ENCODE measurements around the gene WDR93.

Gene WDR93

DNA sequence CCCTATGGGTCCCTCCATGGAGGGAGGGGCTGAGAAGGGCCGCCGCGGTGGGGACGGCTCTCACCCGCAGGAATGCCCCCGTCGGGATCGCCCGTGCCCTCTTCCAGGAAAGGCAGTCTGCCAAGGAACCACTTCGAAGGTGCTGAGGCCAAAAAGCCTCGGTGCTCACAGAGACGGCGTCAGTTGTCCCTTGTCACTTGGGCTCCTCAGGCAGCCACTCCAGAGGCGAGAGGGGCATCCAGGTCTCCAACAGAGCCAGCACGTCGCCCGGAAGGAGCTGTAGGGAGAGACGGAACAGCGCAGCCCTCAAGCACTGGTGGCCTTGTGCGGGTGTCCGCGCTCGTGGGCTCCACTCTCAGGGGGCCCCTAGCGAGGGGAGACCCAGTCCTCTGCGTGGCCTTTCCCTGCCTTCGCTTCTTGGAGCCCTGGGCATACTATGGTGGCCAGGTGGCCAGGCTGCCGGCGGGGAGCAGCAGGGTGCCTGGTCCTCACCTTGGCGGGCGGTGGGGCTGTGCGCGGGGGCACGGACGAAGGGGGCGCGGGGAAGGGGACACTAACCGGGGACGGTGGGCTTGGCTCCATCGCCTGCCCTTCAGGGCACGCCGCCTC, 59.4 kb downstream of the WDR93 start:
- peak in 1 of 5 experiments; percentile 14 for DNase-seq

DNA sequence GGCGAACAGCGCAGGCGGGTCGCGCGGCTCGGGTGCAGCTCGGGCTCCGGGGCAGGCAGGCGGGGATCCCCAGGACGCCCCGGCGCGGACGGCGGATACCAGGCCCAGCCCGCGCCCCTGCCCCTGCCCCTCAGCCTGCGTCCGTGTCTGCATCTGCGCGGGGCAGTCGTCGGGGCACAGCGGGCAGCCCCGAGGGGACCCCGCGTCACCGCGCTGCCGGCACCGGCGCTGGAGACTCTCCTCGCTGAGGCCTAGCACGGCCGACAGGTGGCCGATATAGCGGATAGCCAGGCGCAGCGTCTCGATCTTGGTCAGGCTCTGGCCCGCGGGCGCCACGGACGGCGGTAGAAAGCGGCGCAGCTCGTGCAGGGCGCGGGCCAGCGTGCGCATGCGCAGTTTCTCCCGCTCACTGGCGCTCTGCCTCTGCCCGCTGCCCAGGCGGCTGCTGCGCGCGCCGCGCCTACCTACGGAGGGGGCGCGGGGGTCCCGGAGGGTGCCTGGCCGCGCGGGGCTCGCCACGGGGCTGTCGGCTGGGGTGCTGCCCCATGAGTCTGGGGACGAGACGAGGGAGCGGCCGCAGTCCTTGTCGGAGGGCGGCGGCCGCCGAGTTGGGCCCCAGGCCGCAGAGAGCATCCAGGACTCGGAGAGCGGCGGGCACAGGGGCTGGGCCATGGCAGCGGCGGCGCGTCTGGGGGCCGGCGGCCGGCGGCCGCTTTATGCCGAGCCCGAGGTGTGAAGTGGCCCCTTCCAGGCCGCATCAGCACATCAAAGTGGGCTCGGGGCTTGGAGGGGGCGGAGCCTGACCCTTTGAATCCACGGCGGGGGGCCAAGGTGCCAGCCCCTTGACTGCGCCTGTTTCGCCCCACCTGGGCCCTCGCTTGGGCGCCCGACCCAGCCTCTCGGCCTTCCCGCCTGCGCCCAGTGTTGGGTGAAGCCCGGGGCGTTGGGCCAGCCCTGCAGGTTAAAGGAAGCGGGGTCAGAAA, 60.2 kb downstream of the WDR93 start, which contains the start of gene MESP1:
TSS of gene MESP1 (minus strand) at position 690 of the 983 bp plus-strand sequence. CDS start at position 672, 18 bp downstream.
- peak; percentile 71 to 87 (median 76) for DNase-seq

DNA sequence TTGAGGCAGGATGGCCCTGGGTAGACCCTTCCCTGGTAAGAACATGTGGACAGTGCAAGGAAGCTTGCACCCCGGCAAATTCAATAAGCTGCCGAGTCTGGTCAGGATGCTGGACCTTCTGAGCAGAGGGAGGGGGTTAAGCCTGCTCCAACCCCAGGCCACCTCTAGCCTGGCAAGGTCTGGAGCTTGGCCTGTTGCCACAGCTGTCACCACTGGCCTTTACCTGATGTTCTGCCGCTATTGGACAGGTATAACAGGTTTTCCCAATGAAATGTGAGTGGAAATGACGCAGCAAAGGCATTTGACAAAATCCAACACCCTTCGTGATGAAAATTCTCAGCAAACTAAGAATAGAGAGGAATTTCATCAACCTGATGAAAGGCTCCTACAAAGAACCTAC, 61.1 kb downstream of the WDR93 start:
- no peak for DNase-seq

DNA sequence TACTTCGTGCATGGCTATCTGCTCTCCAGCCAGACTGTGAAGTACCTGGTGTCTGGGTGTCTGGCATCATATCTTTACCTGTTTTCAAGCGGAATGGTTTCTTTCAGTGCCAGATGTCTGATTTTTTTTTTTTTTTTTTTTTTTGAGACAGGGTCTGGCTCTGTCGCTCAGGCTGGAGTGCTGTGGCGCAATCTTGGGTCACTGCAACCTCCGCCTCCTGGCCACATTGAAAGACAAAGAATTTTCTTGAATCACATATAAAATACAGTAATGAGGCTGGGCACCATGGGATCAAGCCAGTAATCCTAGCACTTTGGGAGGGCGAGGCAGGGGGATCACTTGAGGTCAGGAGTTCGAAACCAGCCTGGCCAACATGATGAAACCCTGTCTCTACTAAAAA, 63.2 kb downstream of the WDR93 start:
- no peak for DNase-seq

DNA sequence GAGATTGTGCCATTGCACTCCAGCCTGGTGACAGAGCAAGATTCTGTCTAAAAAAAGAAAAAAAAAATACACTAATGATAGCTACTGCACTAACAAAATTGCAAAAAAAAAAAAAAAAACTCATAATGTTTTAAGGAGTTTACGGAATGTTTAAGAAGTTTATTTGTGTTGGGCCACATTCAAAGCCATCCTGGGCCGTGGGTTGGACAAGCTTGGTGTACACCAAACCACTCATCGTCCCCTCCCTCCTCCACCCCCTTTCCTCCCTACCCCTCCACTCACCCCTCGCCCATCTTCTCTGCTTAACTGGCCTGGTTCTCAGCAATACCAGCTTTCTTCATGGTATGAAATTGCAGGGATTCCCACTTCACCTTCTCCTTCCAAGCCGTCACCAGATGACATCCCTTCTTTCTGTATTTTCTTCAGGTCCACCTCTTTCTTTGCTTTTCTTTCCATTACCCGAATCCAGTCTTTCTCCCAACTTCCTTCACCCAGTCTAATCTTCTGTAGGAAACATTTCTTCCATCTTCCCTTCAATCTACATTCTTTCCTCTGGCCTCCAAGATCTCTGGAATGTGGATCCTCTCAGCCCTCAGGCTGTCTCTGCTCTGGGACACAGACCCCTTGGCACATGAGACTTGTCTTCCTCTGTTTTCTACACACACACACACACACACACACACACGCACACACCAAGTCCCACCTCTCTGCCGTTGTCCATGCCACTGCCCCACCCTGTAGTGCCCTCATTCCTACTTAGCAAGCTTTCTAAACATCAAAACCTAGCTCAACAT, 63.9 kb downstream of the WDR93 start:
- no peak for DNase-seq

DNA sequence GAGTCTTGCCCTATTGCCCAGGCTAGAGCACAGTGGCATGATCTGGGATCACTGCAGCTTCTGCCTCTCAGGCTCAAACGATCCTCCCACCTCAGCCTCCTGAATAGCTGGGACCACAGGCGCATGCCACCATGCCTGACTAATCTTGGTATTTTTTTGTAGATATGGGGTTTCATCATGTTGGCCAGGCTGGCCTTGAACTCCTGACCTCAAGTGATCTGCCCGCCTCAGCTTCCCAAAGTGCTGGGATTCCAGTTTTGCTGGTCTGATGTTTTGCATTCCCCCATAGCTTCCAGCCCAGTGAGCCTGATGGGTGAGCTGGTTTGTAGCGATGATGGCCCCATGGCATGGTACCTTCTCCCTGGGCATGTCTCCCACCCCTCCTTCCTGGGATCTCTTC, 65.1 kb downstream of the WDR93 start:
- DNase-seq: no peak

DNA sequence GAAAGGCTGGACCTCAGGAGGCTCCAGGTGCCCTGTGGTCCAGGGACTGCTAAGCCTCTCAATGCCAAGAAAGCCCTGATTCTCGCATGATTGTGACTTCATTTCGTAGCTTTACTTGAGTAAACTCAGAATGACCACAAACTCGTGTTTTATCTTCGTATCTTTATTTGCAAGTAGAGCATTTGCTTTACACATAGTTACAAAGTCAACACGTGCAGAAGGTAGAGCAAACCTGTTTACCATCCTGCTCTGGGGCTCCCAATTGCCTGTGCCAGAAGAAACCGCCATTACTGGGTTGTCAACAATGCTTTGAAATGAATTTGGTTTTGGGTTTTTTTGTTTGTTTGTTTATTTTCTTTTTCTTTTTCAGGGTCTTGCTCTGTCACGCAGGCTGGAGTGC, 66.3 kb downstream of the WDR93 start:
- no peak for DNase-seq

DNA sequence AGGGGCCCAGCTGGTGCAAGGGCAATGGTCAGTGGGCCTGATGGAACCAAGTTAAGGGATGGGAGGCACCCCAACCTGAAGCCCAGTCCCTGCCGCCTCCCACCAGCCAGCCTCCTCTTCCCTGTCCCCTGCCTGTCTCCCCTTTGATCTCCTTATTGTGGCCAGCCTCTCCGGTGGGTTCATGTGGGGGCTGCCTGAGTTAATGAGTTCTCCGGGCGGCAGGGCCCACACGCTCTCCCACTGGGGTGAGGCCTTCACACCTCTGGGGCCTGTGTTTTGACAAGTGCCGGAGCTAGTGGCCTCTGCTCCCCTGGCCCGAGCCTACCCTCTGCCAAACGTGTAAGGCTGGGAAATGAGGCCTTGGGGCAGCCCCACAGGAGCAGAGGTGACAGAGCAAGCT, 67.7 kb downstream of the WDR93 start:
- DNase-seq: no peak

DNA sequence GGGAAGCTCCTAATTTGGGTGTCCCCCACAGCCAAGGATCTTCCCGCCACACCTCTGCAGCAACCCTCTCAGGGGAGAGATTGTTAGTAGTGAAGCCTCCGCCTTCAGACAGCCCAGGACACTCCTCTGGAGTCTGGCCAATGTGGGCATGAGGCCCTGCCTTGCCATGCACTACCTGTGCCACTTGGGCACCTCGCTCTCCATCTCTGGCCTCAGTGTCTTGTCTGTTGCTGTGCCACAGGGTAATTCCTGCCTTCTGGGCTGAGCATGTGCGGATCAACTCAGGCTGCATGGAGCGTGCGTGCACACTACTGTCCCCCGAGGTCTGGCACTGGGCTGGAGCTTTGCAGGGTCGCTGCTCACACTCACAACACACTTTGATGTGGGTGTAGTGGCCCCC, 68.4 kb downstream of the WDR93 start:
- no peak for DNase-seq

DNA sequence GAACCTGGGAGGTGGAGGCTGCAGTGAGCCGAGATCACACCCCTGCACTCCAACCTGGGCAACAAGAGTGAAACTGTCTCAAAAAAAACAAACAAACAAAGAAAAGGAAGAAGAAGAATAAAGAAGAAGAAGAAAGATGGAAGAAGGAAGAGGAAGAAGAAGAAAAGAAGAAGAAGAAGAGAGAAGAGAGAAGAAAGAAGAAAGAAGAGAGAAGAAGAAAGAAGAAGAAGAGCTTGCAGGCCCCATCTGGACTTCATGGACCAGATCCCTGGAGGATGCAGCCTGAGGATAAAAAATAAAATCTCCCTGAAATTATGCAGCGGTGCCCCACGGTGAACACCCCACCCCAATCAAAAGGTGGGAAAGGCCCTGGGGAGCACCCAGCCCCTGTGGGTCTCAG, 69.2 kb downstream of the WDR93 start:
- DNase-seq: no peak

DNA sequence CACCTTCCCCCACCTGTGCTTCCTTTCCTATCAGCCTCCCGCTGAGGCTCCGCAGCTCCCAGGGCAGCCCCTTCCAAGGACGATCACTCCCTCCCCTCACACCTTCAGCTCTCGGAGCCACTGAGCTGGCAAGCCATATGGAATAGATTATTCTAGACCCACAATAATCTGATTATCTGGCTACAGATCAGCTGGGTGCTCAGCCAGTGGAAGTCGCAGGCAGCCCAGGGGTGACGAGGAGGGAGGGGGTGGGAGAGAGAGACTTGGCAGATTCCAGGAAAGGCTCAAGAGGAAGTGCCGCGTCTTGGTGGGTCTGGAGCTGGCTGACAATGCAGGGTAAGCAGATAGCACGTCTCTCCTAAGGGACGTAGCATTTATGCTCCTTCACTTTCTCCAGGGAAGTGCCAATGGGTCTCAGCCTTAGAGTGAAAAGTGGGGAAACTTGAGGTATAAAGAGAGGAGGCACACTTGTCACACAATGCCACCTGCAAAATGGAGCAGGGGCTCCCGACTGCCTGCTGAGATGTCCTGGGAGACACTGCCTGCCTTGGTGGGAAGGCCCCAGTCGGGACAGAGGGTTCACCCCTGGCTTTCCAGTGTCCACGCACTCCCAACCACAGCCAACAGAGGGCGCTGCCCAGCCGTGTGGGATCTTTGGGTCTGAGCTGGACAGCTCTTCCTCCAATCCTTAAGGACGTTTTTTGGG, 69.8 kb downstream of the WDR93 start:
- peak; percentile 12 to 55 (median 45) for DNase-seq

DNA sequence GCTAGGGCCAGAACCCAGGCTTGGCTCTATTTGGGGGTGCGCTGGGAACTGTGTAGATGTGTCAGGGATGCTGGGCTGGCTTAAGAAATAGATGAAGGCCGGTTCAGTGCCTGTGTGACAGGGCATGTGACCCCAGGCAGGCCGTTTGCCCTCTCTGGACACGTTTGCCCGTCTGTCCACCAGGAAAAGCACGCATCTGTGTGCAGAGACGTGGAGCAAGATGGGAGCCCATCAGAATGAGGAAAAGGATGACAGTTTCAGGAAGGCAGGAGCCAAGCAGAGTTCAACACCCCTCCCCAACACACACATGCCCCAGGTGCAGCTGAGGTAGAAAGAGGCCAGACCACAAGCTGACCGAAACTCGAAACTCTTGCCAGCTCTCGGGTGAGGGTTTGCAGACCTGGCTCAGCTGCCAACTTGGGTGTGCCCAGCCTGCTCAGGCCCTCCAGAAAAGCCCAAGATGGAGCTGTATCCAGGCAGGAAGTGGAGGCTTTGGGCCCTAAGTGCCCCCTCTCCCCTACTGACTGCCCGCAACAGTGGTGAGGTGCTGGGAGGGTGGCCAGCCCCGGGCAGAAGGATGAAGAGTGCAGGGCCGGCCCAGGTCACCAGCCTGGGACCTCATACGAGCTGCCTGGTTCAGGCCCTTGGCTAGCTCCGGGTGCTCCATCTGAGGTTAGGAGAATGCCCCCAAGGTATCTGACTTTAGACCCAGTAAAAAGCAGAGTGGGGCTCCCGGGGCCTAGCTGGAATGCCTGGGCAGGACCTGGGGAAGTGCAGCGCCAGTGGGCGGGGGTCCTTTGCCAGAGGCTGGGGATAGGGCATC, 70.6 kb downstream of the WDR93 start:
- DNase-seq: no peak

DNA sequence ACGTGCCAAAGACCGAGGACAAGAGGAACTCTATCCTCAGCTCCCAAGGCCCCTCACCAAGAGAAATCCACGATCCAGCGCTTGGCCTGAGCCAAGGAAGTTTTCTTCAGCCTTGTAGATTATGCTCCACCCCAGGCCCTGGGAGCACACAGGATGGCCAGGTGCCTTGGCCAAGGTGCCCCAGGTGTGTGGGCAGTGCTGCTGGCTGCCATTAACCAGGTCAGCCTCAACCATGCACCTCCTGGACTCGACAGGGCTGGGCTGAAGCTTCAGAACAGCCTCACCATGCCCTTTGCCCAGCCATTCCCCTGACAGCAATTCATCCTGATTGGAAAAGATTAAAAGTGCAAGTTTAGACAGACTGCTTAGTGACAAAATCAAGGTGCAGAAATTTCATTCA, 71.3 kb downstream of the WDR93 start:
- no peak for DNase-seq

DNA sequence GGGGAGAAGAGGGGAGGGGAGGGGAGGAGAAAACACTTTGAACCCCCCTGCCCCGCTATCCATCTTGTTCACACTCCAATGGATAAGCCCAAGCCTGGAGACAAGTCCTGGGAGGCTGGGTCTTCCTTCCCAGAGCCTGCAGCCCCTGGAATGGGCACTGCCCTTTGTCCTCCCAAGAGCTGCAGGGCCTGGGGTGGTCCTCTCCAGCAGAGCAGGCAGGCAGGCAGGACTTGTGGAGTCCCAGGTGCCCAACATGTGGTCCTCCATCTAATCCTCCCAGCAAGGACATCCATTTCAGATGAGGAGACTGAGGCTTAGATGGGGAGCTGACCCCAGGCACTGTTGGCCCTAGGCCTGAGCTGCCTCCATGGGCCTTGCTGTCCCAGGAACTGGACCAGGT, 75.1 kb downstream of the WDR93 start:
- no peak for DNase-seq

DNA sequence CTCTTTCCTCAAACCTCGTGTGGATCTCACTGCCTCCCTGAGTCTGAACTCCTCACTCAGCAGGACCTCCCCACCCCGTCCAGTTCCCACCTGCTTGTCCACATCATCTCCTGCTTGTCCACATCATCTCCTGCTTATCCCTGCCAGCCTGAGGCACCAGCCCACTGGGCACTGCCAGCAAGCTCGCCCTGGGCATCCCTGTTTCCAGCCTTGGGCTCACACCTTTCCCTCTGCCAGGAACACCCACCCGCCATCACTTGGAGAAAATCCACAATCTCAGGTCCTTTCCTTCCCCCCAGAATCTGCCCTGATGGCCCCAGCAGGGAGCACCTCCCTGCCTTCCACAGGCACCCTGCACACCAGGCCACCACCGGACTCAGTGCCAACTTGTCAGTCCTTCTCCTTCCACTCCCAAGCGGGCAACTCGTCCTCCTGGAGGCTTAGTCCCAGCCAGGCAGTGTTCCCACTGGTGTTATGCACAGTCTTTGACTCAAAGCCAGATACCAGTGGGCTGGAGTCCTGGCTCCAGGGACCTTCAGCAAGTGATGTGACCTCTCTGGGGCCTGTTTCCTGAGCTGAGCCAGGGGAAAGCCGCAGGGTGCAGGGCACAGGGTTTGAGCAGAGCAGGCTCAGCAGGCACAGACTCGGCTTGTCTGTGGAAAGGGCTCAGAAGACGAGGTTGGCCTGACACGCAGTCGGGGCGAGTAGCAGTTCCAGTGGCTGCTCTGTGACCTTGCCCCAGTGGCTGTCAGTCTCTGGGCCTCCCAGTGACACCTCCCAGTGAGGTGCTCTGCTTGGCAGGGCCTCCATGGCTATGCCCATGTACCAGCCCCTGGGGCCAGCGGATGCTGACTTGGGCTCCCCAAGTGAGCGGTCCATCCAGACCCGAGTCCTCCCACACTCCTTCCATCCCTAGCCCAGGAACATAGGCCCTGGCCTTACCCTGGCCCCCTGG, 76.0 kb downstream of the WDR93 start:
- DNase-seq: no peak

DNA sequence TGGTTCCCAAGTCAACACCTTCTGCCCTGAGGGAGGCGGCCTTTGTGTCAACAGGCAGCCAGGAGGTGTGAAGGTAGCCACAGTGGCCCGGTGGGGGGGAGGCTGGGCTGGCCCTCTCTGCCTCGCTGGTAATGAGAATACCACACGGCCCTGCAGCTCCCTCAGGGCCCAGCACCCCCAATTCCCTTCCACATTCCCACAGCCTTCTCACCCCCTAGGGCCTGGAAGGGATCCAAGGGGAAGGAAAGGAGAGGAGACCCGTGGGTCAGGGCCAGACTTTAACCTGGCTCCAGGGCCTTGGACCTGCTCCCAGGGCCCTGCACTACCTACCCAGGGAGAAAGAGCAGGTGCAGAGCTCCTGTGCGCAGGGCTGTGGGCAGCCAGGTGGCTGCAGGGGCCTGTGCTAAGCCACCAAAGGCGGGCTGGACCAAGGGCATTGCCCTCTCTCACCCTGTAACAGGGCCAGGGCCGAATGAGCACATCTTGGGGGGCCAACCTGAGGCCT, 76.9 kb downstream of the WDR93 start:
- DNase-seq: no peak

DNA sequence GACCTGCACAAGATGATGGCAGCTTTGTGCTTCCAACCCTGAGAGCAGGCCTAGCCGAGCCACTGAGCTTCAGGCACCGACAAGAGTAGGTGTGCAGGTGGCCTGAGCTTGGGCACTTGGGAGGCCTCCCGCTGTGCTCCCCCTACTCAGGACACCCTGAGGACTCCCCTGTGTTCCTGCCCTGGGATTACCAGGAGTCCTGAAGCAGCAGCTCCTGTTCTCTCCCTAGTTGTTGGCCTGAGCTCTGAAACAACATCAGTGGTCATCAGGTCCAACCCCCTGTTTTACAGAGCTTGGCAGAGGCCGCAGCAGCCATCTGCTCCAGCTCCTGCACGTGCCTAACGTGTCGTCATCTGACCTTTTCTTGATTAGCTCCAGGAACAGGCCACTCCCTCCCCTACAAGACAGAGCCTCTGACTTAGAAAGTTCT, 77.5 kb downstream of the WDR93 start:
- DNase-seq: no peak

DNA sequence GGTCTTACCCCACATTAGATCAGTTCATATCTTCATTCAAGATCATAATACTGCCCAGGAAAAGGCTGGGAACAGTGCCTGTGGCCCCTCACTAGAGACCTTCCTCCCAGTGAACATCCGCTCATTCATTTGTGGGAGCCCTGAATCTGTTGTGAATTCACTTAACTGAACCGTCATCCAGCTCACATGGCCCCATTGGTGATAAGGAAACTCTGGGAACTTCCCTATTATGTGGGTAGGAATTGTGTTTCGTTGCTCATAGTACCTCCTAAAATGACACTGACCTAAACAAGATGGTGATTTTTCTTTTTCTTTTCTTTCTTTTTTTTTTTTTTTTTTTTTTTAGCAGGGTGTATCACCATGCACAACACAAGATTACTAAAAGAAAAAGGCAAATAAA, 78.8 kb downstream of the WDR93 start:
- DNase-seq: no peak

DNA sequence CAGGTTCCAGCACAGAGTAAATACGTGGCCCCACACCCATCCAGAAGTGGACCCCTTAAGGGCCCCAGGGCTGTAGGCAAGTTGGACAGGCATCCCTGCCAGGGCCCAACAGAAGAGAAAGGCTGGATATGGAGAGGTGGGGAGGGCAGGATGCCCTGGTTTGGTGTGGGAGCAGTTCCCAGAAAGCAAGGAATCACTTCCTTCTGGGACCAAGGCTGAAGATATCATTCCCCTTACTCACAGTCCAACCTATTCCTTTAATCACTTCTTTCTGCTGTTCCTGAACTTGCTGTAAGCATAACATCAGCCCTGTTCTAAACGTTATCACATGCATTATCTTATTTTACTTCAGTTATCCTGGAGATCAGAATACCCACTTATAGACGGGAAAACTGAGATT, 79.4 kb downstream of the WDR93 start:
- DNase-seq: no peak

DNA sequence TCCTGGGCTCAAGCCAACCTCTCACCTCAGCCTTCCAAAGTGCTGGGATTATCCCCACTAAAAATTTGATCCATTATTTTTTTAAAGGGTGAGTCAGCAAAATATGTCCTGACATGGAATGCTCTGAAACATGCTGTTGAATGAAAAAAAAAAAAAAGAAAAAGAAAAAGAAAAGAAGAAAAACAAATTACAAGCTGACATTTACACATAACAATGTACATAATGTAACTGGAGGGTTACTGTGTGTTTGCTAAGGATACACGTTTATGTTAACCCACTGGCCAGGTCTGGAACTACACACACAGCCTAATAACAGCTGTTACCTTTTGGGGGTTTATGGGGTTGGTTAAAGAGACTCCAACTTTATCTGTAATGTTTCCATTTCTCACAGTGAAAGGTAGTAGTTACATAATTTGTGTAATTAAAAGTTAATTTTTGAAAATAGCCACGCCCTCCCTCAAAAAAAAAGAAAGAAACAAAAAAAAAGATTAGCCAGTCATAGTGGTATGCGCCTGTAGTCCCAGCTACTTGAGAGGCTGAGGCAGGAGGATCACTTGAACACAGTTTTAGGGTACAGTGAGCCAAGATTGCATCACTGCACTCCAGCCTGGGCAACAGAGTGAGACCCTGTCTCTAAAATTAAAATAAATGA, 82.4 kb downstream of the WDR93 start:
- DNase-seq: peak in 1 of 5 experiments; percentile 27
